Right renal cortex interstitium (tissue), 3 donors: ENCODE measurements around the gene NLGN2. TPM values are rescaled to one million over a fixed set of nuclear protein-coding genes. Genes with fewer than 3 reads are reported as not detected.

Experiments
- DNase-seq, 3 donors: peaks; one replicate each; pipeline ENCODE4 v3.0.0-alpha.2; 2013; ENCODE audit warnings: low read depth in 3 of 3, low spot score in 2 of 3
- polyA plus RNA-seq, 3 donors: library from polyadenylated mRNA; unstranded; fragments of 120-200 nt; gene quantifications; one replicate each; pipeline ENCODE4 v1.2.1, GENCODE V29; 2013; ENCODE audit not compliant: insufficient read length in 3 of 3

The NLGN2 gene
- polyA plus RNA-seq, 3 donors, result 16.8 to 18.6 (median 18.2) TPM

DNA sequence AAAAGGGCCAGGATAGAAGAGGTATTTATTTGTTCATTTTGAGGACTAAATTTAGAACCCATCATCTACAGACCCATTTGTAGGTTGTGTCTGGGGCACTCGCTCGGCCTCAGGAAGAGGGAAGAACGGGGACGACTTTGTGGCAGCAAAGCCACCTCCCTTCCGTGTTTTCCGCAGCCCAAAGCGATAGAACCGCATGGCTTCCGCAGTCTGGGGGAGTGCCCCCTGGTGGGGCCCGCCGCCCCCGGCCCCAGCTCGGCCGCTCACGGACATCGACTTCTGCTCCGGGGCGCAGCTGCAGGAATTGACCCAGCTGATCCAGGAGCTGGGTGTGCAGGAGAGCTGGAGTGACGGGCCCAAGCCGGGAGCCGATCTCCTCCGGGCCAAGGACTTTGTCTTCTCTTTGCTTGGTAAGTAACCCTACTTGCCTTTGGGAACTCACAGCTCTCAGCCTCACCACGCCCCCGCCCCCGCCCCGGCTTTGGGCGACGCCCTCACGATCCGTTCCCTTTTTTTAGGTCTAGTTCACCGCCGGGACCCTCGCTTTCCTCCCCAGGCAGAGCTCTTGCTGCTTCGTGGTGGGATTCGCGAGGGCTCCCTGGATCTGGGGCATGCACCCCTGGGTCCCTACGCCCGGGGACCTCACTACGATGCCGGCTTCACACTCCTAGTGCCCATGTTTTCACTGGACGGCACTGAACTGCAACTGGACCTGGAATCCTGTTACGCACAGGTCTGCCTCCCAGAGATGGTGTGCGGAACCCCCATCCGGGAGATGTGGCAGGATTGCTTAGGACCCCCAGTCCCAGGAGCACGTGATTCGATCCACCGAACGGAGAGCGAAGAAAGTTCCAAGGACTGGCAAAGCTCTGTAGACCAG, 28.3 kb downstream of the NLGN2 start:
- no peak for DNase-seq

DNA sequence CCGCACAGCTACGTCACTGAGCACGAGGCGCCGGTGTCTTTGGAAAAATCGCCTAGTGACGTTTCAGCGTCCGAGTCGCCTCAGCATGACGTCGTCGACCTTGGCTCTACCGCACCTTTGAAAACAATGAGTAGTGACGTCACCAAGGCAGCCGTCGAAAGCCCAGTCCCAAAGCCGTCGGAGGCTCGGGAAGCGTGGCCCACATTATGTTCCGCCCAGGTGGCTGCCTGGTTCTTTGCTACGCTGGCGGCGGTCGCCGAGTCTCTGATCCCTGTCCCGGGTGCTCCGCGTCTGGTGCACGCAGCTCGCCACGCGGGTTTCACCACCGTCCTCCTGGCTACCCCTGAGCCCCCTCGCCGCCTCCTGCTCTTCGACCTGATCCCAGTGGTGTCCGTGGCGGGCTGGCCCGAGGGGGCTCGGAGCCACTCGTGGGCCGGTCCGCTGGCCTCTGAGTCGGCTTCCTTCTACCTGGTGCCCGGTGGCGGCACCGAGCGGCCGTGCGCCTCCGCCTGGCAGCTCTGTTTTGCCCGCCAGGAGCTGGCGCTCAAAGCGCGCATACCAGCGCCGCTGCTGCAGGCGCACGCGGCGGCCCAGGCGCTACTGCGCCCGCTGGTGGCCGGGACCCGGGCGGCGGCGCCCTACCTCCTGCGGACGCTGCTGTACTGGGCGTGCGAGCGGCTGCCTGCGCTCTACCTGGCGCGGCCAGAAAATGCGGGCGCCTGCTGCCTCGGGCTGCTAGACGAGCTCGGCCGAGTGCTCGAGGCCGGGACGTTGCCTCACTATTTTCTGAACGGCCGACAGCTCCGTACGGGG, 29.1 kb downstream of the NLGN2 start:
- DNase-seq, result no peak

DNA sequence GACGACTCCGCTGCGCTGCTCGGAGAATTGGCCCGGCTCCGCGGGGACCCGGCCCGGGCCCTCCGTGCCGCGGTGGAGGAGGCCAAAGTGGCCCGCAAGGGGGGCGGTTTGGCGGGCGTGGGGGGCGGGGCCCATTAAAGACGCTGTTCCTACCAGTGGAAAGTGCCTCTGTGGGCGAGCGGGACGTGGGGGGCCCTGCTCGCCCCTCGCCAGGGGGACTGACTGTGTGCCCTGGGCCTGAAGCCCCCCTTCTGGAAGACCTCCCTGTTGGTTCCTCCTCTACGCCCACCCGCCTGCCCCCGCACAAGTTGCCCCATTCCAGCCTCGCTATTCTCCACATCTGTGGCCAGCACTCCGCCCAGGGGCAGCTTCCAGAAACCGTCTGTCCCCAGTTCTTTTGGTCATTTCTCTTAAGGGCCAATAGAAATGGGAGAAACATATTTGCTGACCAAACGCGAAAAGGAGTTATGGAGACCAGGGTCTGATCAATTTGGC, 29.8 kb downstream of the NLGN2 start:
- DNase-seq, result no peak

DNA sequence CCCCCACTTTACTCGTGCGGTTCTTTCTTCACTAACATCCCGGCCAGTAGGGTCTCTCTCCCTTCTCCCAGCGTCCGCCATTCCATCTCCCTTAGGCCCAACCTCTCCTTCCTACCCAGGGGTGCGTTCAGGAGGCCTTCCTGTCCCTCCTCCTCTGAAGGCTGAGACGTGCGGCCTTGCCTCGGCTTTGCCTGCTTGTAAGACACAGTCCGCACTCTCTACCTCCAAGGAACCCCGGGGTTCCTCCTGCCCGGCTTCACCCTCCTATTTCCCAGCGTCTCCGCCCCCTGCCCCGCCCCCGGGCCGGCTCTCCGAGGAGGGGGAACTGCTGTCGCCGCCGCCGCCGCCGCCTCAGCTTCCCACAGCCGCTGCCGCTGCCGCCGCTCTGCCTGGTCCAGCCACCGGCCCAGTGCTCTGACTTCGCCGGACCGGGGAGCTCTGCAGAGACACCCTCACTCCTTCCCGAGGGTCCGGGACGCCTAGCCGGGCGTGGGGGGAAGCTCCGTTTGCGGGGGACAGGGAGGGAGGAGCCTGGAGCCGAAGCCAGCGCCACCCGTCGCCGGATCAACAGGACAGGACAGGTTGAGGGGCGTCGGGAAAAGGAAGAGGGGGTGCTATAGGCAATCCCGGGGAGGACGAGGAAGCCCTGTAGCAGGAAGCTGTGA, 30.4 kb downstream of the NLGN2 start:
- DNase-seq, result no peak

DNA sequence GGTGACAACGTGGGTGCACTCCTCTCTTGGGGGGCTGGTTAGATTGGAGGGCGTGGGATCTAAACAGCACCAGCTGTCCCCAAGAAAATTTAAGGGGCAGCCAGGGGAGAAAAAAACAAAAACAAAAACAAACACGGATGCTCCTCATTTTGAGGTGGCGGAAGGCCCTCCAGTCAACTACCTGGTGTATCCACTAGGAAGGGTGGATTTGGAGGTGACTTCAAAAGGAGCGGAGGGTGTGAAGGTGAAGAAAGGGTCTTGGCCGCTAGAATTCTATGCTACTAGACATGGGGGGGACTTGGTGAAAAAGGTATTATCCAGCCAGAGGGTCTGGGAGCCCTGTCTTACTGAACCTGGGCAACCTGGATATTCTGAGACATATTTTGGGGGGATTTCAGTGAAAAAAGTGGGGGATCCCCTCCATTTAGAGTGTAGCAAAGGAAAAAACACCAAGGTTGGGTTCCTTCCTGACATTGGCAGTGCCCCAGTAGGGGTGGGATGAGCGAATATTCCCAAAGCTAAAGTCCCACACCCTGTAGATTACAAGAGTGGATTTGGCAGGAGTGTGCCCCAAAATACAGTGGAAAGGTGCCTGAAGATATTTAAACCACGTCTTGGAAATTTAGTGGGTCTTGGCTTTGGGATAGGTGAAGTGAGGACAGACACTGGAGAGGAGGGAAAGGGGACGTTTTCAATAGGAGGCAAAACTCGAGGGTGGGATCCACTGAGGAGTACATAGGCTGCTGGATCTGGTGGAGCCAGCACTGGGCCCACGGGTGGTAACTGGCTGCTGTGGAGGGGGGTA, 31.2 kb downstream of the NLGN2 start:
- no peak for DNase-seq

DNA sequence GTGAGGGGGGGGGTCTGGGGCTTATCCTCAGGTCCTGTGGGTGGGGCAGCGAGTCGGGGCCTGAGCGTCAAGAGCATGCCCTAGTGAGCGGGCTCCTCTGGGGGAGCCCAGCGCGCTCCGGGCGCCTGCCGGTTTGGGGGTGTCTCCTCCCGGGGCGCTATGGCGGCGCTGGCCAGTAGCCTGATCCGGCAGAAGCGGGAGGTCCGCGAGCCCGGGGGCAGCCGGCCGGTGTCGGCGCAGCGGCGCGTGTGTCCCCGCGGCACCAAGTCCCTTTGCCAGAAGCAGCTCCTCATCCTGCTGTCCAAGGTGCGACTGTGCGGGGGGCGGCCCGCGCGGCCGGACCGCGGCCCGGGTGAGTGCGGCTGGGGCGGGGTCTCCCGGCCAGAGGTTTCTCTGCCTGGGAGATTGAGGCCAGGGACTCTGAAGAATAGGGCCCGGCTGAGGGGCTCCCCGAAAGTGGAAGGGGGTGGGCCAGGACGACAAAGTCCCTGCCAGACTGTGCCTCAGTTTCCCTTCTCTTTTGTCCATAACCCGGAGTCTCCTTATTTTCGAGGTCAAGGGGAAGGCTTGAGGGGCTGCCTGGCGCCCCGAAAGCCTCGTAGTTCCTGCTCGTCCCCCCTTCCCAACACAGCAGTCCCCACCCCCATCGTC, 31.9 kb downstream of the NLGN2 start, which contains the start of gene FGF11:
TSS of gene FGF11 (plus strand) at position 51 of the 651 bp plus-strand sequence. CDS start at position 160, 109 bp downstream.
- no peak for DNase-seq

DNA sequence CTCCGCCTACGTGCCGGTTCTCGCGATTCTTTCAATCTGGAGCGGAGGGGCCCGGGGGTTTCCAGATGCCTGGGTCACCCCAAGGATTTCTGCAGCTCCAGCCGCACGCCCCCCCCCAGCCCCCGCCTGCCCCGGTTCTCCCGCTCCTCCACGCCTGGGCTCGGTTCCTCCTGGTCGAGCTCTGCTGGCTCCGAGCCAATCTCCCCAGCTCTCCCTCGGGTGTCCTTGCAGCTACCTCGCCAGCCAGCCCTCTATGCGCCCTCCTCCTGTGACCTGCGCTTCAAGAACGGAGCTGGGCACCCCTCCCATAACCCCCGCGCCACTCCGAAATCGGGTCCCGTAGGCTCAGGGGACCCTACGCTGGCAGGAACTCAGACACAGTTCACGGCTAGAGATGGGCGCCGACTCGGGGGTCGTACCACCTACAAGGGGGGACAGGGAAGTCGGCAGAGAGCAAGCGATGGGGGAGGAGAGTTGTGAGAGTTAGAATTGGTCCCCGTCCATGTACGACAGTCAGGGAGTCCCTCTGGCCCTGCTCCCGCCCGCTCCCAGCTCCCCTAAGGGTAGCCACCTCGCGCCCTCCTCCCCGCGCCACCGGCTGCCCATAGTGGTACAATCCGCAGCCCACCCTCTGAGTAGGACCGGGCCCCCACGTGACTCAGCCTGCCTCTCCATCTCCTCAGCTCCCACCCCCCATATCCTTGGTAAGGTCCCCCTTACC, 32.6 kb downstream of the NLGN2 start:
- DNase-seq, result no peak

DNA sequence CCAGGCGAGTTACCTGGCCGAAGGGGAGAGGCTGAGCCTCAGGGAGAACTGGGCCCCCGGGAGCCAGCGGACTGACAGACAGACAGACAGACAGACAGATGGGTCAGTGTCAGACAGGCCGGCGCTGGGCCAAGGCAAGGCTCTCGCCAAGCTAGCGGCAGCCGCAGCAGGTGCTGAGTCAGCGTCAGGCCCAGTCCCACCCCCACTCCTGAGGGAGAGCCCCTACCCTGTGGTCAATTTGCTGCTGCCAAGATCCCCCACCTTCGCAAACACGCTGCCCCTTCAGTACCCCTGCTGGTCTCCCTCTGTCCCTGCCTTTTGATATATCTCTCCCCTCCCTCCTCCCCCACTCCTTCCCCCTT, 33.2 kb downstream of the NLGN2 start:
- no peak for DNase-seq

DNA sequence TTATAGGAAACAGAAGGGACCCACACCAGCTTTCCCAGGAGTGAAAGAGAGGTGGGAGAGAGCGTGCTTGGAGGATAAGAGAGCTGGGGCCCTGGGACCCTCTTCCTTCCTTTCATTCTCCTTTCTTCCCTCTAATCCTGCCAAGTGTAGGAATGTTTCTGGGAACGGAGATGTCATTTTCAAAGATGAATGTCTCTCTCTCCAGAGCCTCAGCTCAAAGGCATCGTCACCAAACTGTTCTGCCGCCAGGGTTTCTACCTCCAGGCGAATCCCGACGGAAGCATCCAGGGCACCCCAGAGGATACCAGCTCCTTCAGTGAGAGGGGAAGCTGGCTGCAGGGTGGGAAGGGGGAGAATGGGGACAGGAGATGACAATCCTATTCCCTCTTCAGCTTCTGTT, 33.6 kb downstream of the NLGN2 start:
- DNase-seq, result no peak

DNA sequence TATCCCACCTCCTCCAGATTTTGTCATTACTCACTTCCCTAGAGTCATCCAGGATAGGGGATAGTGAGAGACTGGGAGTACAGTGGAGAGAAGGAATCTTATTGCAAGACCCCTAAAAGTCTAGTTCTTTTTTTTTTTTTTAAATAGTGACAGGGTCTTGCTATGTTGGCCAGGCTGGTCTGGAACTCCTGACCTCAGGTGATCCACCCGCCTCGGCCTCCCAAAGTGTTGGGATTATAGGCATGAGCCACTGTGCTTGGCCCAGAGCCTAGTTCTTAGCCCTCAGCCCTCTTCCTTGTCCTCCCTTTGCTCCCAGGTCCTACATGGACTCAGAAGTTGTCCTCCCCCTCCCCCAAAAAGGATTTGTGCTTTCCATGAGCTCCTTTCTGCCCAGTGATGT, 34.5 kb downstream of the NLGN2 start:
- DNase-seq, result no peak

DNA sequence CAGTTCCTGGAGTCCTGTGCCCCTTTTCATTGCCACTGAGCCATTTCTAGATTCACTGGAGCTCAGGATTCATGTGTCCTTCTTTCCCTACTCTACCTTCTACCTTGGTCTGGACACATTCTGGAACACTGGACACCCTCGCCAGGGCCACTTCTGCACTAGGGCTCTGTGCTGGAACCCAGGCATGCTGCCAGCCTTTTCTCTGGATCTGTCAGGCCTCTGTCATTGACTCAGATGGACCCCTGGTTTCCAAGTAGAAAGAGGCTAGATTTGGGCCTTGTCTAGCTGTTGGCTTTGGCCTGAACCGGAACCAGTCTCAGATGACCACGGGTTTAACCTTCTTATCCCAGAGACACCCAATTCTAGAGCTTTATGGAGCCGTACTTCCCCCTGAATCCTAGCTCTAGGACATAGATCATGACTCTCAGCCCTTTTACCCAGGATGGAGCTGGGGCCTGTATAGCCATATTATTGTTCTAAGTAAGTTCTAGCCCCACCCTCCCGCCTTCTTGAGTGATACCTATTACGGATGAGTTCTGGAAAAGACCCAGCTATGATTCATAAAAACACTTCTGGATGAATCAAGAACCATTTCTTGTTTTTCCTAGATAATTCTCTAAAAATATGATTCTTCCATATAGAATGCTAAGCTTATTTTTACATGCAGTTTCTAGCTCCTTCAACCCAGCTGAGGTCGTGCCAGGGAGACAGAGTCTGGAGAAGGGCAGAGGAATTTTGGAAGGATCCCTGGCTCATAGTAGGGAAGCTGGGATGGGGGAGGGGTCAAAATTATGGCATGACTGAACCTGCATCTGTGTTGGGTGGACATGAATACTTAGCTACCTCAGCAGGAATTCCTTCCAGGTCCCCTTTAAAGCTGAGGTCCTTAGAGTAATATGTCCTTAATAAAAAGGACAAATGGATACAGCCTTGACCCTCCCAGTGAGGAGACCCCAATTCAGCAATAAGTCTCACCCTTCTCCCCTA, 36.1 kb downstream of the NLGN2 start:
- no peak for DNase-seq

DNA sequence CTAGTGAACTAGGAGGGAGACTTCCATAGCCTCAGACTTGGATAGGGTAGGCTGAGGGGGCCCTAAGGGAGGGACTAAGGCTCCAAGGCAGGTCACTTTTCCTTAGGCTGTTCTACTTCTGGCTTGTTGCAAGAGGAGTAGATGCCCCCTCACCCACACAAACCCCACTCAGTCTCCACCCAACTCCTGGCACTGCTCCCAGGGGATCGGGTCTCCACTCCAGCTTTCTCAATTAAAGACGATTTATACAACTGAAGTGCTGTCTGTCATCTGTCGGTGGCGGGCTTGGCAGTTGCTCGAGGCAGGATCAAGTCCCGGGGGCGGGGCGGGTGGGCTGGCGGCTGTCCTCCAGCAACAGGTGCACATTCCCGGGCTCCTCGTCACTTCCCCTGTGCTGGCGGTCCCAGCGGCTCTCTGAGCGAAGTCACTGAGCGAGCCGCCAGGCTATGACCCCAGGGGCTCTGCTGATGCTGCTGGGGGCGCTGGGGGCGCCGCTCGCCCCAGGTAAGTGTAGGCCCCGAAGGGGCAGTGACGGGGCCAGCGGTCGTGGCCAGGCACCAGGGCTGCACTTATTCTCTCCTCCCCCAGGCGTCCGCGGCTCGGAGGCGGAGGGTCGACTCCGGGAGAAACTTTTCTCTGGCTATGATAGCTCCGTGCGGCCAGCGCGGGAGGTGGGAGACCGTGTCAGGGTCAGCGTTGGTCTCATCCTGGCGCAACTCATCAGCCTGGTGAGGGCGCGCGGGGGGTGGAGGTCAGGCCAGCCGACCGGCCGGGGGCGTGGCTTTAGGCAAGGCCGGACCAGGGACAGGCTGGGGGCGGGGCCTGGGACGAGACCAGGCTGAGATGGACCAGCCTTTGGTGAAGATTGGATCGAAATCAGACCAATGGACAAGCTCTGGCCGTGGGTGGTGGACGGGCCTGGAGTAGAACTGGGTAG, 37.3 kb downstream of the NLGN2 start, which contains the start of gene CHRNB1:
TSS of gene CHRNB1 (plus strand) at position 380 of the 937 bp plus-strand sequence. CDS start at position 447, 67 bp downstream.
- no peak for DNase-seq

DNA sequence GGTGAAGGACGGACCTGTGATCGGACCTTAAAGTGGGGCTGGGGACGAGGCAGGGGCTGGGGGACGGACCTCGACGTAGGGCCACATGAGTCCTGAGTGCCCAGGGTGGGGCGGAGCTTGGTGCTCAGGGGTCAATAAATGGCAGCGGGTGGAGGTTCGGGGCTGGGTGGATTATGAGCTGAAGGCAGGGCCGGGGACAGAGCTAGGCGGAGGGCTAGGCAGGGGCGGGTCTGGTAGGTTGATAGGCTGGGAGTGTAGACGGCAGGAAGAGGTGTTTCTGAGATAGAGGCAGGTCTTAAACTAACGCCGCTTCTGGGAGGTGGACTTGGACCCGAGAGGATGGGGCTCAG, 37.9 kb downstream of the NLGN2 start:
- no peak for DNase-seq

DNA sequence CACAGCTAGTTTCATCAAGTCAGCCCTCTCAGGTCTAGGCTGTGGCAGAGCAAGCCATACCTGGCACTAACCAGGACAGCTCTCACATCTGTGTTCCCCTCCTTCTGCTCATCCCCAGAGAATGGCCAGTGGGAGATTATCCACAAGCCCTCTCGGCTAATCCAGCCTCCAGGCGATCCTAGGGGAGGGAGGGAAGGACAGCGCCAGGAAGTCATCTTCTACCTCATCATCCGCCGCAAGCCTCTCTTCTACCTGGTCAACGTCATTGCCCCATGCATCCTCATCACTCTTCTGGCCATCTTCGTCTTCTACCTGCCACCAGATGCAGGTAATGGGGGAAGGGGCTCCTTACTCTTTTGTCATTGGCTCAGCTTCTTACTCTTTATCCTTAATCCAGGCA, 40.8 kb downstream of the NLGN2 start:
- DNase-seq, result no peak

DNA sequence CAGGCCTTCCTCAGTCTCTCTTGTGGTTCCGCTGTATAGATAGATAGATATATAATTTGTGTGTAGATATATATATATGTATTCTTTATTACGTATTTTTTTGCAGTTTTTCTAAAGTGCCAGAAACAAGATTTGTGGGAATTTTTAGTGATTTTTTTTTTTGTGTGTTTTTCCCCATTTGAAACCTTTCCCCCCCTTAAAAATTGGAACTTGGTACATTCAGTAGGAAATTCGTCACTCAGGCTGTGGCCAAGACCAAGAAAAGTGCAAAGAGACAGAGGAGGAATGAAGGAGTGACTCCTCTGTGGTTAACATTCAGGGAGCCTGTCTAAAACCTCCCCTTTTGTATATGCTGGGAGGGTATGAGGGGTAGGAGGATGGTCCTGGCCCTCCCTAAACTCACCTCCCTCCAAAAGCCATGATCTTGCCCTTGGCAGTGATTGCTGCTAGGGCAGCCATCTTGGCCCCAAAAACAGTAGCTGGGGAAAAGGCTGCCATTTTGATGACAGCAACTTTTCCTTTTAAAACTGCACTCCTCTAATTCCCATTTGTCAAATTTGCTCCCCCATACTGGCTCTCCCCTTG, 52.4 kb downstream of the NLGN2 start:
- no peak for DNase-seq

DNA sequence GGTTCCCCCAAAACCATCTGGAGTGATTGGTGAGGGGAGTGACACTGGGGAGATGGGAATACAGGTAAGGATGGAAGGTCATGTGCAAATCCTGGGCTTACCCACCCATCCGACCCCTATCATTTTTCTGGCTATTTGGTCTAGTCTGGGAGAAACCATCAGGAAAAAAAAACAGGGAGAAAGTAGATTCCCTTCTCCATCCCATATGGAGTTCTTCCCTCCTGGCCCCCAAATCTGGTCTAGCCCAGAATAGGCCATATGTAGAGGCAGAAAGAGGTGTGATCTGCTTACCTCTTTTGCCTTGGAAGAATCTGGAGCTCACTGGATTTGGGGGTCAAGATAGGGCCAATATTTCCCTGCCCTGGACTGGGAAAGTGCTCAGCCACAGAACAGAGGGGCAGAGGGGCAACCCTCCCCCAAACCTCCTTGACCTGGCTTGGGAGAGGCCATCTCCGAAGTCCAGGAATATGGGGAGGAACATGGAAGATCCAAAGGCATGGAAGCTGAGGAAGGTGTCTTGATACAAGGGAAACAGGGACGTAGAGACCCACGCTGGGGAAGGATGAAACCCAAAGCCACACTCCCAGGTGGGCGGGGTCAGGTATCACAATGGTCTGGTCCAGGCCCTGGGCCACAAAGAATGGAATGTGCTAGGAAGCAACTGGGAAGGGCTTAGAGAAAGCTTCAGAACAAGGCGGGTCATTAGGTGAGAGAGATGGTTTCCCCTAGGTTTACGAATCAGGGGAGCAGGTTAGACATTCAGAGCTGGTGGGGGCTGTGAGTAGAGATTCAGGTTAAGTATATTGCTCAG, 53.4 kb downstream of the NLGN2 start:
- no peak for DNase-seq
